Ramos (cell line): ENCODE measurements around the gene RBM7.

ENCODE experiments used
- in situ Hi-C: fragments of 300-500 bp; cut with MboI; formaldehyde crosslinking; loops from one replicate; pipeline ENCODE4 v1.14.3; 2022; ENCODE audit warnings: low sequenced_read_pairs; ENCODE audit not compliant: unreplicated experiment

Gene RBM7

DNA sequence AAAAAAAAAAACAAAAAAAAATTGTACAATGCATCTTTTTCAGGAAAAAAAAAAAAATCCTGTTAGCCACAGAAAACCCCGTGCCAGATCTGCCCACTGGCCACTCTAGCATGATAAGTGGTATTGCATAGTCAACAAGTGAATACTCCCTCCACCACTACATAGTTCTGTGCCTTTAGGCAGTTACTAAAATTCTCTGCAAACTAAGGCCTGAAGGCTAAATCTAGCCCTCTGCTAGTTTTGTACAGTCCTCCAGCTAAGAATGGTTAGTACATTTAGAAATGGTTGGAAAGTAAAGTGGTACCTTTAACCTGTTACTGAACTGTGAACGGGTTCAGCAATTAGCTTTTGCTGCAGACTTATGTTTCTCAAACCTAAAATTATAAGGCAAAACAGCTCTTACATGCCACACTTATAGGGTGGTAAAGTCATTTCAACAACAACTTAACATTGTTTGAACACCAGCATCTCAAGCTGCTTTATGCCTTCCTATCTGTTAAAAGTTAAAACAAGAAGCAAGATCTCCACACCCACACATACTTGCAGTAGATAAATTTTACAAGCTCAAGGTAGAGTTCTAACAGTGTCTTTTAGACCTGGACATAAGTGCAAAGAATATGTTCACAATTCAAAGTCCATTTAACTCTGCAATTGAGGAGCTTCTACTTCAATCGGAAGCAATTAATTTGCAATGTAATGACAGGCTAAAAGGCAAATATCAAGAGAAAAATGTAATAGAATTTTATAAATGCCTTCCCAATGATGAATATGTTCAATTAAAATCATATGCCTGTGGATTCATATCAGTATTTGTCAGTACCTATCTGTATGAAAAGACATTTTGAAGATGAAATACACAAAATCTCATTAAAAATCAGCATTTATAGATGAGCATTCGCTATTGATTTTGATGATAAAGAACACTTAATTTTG lies 7.5 kb upstream of the RBM7 start:
- in situ Hi-C loops: no loop called here

GRCh38 chr11:114395736-114396135 lies 4.7 kb upstream of the RBM7 start:
- in situ Hi-C loops: no loop called here

DNA sequence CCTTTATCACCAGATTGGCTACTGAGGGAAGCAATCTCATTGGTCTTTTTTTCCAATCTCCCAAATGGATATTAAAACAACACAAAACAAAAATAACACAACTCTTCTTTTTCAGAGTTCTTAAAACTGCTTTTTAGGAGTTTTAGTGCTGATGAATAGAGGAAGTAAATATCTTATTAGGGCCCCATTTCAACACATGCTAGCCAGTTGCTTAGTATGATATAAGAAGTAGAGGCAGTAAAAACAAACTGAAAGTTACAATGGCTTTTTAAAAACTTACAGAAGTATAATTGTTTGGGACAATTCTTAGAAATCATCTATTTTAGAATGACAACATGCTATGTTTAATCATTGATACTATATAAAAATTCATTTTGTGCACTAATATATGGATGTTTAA lies 3.5 kb upstream of the RBM7 start:
- in situ Hi-C loops: no loop called here

GRCh38 chr11:114397349-114397982 lies 3.0 kb upstream of the RBM7 start:
- in situ Hi-C loops: no loop called here

DNA sequence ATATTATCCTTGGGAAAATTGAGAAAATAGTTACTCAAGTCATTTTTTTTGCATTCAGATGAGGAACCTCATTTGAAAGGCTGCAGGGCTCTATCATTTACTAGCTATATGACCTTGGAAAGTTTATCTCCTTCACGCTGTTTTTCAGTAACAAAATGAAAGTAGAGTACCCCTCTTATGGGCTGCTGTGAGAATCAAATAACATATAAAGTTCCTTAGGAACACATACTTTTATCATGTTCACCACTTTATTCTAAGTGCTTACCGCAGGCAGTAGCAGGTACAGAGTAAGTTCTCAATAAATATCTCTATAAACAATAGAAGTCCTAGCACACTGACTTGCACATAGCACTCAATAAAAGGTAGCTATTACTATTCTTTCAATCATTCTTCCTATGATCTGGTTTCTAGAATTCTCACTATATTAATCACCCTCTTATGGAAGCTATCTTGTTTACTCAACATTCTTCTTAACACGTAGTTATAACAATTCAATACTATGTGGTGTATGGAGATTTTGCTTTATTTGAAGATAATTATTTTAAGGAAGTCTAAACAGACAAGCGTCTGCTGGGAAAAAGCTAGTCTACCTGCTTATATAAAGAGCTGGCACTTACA lies 2.1 kb upstream of the RBM7 start:
- in situ Hi-C loops: no loop called here

GRCh38 chr11:114399490-114400215 lies 813 bp upstream of the RBM7 start:
- in situ Hi-C loops: no loop called here

- in situ Hi-C loops: no loop called here
Observed at GRCh38 chr11:114400915-114401223, 403 bp downstream of the RBM7 start.

GRCh38 chr11:114401311-114401710 lies 845 bp downstream of the RBM7 start:
- in situ Hi-C loops: no loop called here

DNA sequence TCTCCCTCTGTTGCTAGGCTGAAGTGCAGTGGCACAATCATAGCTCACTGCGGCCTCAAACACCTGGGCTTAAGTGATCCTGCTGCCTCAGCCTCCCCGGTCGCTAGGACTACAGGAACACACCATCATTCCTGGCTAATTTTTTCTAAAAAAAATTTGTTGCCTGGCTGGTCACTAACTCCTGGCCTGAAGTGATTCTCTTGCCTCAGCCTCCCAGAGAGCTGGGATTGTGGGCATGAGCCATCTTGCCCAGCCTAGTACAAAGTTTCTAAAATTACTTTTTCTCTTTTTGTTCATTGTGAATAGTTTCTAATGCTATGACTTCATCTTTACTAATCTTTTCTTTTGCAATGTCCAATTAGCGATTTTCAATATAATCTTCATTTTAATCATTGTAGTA lies 12.5 kb downstream of the RBM7 start:
- in situ Hi-C loops: no loop called here

DNA sequence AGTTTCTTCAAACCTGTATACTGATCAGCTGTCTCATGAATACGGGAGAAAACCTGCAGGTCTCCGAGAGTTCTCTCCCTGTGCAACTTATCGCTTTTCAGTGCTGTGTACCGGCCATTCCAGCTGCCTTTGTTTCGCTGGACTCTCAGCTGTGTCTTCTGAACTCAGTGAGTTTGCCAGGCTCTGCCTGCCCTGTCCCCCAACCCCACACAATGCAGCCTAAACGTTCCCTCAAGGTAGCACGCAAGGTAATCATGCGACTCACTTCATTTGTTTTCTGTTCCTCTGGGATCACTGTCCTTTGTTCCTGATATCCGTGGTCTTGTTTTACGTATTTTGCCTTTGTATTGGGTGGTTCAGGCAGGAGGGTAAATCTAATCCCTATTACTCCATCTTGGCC lies 13.5 kb downstream of the RBM7 start:
- in situ Hi-C loops: no loop called here

DNA sequence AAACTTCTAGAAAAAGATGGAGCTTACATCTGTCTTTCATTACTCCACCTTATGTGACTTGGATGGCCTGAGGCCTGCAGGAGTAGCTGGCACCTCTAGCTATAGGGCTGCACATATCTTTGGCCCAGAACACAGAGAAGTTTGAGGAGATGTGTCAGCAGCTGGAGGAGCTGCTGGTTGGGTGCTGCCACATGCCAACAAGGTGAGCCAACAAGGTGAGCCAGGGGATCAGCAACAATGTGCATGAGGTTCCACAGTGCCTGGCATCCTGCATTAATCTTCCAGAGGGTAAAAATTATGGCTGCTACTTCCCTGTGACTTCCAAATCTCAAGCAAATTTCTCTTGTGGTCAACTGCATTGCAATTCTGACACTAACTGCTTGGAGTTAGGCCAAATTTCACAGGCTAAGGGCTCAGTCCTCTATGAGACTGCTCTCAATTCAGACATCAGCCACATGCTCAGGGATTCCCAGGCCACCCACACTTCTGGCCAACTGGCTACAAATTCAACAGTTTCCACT lies 16.0 kb downstream of the RBM7 start:
- in situ Hi-C loops: no loop called here

DNA sequence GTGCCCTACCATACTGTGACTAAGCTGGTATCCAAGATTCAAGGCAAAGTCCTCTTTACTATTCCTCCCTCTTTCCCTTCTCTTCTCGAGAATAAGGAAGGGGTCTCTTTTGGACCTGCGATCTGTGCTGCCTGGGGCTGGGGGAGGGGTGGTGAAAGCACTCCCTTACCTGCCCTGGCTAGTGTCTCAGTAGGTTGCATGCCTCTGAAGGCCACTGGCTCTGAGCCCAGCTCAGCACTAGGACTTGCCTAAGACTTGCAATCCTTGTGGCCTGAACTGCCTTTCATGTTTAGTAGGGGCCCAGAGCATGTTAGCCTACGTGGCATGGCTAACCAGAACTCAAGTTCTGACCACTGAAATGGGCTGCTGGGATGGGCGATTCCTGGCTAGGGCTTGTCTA lies 25.8 kb downstream of the RBM7 start:
- in situ Hi-C loops: no loop called here

GRCh38 chr11:114430290-114430689 lies 29.8 kb downstream of the RBM7 start:
- in situ Hi-C loops: no loop called here

GRCh38 chr11:114432893-114433292 lies 32.4 kb downstream of the RBM7 start:
- in situ Hi-C loops: no loop called here

DNA sequence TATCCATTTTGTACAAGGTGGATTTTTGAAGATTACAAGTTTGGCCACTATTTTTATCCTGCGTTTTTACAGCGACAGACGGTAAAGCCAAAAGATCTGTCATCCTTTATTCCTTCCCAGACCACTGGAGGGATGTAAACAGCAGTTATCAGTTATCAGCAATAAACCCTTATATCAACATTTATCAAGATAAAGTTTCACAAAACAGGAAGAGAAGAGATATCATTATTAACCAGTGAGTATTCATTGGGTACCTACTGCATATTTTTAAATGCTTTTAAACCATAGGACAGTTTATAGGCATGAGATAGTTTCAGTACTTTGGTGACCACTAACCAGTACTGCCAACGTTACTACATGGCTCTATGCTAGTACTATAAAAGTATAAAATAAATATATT lies 32.9 kb downstream of the RBM7 start:
- in situ Hi-C loops: no loop called here

- in situ Hi-C loops: no loop called here
Observed at GRCh38 chr11:114438303-114438702, 37.8 kb downstream of the RBM7 start.

DNA sequence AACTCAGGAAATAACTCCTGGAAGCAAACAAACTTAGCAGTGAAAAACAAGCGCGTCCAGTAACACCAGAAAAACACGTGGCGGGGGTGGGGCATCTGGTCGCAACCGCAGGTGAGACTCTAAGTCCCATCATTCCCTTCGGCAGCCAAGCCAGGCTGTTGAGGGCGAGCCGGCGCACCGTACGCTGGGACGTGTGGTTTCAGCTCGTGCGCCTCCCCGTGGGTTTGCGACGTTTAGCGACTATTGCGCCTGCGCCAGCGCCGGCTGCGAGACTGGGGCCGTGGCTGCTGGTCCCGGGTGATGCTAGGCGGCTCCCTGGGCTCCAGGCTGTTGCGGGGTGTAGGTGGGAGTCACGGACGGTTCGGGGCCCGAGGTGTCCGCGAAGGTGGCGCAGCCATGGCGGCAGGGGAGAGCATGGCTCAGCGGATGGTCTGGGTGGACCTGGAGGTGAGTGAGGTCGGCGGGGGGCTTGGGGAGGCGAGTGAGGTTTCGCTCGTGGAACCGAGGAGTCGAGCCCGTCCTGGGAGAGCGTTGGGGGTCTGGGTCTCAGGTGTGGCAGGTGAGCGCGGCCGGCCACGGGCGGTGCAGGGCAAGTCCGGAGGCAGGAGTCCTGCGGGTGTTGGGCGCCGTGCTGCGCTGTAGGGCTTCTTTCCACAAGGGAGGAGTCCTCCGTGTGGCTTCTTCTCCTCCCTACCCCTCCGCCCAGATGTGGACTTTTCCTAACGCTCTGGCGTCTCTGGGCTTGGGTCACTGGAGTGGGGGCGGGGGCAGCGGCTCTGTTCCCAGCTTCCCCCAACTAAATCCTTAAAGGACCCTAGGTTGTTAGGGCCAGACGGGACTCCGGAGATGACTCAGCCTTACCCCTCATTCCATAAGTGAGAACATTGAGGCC lies 39.0 kb downstream of the RBM7 start, which contains the start of gene REXO2:
TSS of gene REXO2 (plus strand) at position 239 of the 892 bp plus-strand sequence. CDS start at position 301, 62 bp downstream.
- in situ Hi-C loops: no loop called here

- in situ Hi-C loops: no loop called here
Observed at GRCh38 chr11:114440121-114440860, 39.8 kb downstream of the RBM7 start.
